Gastrocnemius medialis (tissue), 4 donors: ENCODE data around the gene PPEF1. TPM values are rescaled to one million over a fixed set of nuclear protein-coding genes. Genes with fewer than 3 reads are reported as not detected.

Experiments
- ATAC-seq, 2 donors: fragments of 150-250 bp; one replicate each; pipeline ENCODE4 v1.9.1; 2016
- DNase-seq, 2 donors: peaks; one replicate each; pipeline ENCODE4 v3.0.0-alpha.2; 2019
- H3K27ac ChIP-seq, 4 donors: fragments of 200-600 bp; sonication (generic); 1 replicate in 1 of 4; 2 replicates in 3 of 4; pipeline ENCODE4 v1.5.1; 2016 to 2018; ENCODE audit warnings: mild to moderate bottlenecking in 2 of 4, moderate library complexity in 1 of 4
- H3K27me3 ChIP-seq, 3 donors: fragments of 200-600 bp; sonication (generic) in 2 of 3; 1 replicate in 1 of 3; 2 replicates in 2 of 3; pipeline versions ENCODE4 v1.5.1 to v1.6.0; 2016 to 2019; ENCODE audit warnings: mild to moderate bottlenecking in 1 of 3, moderate library complexity in 1 of 3
- H3K36me3 ChIP-seq, 2 donors: fragments of 200-600 bp; sonication (generic) in 1 of 2; one replicate each; pipeline ENCODE4 v1.5.1; 2017 to 2018
- H3K4me1 ChIP-seq, 2 donors: fragments of 200-600 bp; sonication (generic) in 1 of 2; one replicate each; pipeline ENCODE4 v1.5.1; 2016 to 2017; ENCODE audit warnings: mild to moderate bottlenecking in 2 of 2
- H3K4me3 ChIP-seq, 4 donors: fragments of 200-600 bp; sonication (generic) in 3 of 4; 1 replicate in 1 of 4; 2 replicates in 3 of 4; pipeline ENCODE4 v1.5.1; 2016 to 2019; ENCODE audit warnings: mild to moderate bottlenecking in 2 of 4
- H3K9me3 ChIP-seq, 3 donors: fragments of 200-600 bp; sonication (generic) in 2 of 3; 1 replicate in 1 of 3; 2 replicates in 2 of 3; pipeline ENCODE4 v1.5.1; 2016 to 2019
- POLR2A ChIP-seq, 2 donors: fragments of 450-650 bp; IDR thresholded peaks; one replicate each; pipeline ENCODE4 v1.6.1; 2017; ENCODE audit warnings: antibody characterized with exemption in 2 of 2, mild to moderate bottlenecking in 2 of 2, moderate library complexity in 2 of 2
- in situ Hi-C, 4 donors: fragments of 200-750 bp; cut with MboI; loops; one replicate each; pipeline versions ENCODE4 v1.15.0 to v1.8.0; 2017; ENCODE audit warnings: low sequenced_read_pairs in 4 of 4
- intact Hi-C: fragments of 100-400 bp; cut with DNase I; formaldehyde crosslinking; loops from one replicate; pipeline ENCODE4 v1.15.1; 2023; ENCODE audit warnings: low total_unique reads
- total RNA-seq, 4 donors: library from RNA; depleted of rRNA; stranded (reverse); fragments of >200 nt; gene quantifications; one replicate each; pipeline versions ENCODE4 v1.1.0 to v1.2.3, GENCODE V29; 2016
- TF ChIP-seq, protein P1 (sequence below), 5 experiments: fragments of 450-650 bp in 3 of 5; fragments of 200-600 bp in 2 of 5; sonication (generic) in 2 of 5; IDR thresholded peaks in 4 of 5; conservative IDR thresholded peaks in 1 of 5; 1 replicate in 4 of 5; 2 replicates in 1 of 5; pipeline ENCODE4 v1.5.1; 2016 to 2019; ENCODE audit warnings: antibody characterized with exemption in 5 of 5, mild to moderate bottlenecking in 3 of 5, moderate library complexity in 3 of 5

Gene PPEF1
- total RNA-seq, 4 donors from 2014 or later: 1.8 TPM; not detected in 3

DNA sequence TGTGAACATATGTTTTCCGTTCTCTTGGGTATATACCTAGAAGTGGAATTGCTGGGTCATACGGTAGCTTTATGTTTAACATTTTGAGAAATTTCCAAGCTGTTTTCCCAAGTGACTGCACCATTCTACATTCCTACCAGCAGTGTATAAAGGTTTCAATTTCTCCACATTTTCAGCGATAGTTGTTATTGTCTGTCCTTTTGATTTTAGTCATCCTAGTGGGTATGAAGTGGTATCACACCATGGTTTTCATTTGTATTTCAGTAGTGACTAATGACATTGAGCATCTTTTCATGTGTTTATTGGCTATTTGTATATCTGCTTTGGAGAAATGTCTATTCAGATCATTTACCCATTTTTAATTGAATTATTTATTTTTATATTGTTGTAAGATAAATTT lies 2.4 kb downstream of the PPEF1 start:
- DNase-seq (no peak), ATAC-seq (no peak)
- Histone ChIP-seq H3K27ac (no peak overlapping the region), H3K9me3 (no peaks in the 10 kb centered on the region), H3K4me3 (no peak overlapping the region), H3K27me3 (no peaks in the 10 kb centered on the region), H3K4me1 (no peaks in the 10 kb centered on the region), H3K36me3 (no peaks in the 10 kb centered on the region)
- no peak for TF ChIP-seq POLR2A (IDR thresholded peaks at IDR 0.05)
- TF ChIP-seq, protein P1, sequence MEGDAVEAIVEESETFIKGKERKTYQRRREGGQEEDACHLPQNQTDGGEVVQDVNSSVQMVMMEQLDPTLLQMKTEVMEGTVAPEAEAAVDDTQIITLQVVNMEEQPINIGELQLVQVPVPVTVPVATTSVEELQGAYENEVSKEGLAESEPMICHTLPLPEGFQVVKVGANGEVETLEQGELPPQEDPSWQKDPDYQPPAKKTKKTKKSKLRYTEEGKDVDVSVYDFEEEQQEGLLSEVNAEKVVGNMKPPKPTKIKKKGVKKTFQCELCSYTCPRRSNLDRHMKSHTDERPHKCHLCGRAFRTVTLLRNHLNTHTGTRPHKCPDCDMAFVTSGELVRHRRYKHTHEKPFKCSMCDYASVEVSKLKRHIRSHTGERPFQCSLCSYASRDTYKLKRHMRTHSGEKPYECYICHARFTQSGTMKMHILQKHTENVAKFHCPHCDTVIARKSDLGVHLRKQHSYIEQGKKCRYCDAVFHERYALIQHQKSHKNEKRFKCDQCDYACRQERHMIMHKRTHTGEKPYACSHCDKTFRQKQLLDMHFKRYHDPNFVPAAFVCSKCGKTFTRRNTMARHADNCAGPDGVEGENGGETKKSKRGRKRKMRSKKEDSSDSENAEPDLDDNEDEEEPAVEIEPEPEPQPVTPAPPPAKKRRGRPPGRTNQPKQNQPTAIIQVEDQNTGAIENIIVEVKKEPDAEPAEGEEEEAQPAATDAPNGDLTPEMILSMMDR (IDR thresholded peaks at IDR 0.05 in 4 of 5, conservative IDR thresholded peaks at IDR 0.05 in 1 of 5): no peak
- in situ Hi-C loops: no loop called here
- intact Hi-C loops: no loop called here

DNA sequence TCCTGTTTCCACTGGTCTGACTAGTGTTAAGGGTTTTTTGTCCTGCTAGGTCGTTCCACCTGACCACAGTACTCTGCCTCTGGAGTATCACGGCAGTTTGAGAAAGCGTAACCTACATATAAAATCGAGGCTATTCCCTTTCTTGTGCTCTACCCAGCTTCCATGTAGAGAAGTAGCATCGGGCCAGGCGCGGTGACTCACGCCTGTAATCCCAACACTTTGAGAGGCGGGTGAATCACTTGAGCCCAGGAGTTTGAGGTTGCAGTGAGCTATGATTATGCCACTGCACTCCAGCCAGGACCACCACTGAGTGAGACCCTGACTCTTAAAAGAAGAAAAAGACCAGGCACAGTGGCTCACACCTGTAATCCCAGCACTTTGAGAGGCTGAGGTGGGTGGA lies 7.5 kb downstream of the PPEF1 start:
- Histone ChIP-seq H3K9me3 (no peaks in the 10 kb centered on the region), H3K27ac (no peak overlapping the region), H3K4me1 (no peaks in the 10 kb centered on the region), H3K4me3 (no peak overlapping the region), H3K36me3 (no peaks in the 10 kb centered on the region), H3K27me3 (no peaks in the 10 kb centered on the region)
- DNase-seq (no peak), ATAC-seq (no peak)
- intact Hi-C loops: no loop called here
- in situ Hi-C loops: no loop called here
- TF ChIP-seq, protein P1 (IDR thresholded peaks at IDR 0.05 in 4 of 5, conservative IDR thresholded peaks at IDR 0.05 in 1 of 5): no peak

DNA sequence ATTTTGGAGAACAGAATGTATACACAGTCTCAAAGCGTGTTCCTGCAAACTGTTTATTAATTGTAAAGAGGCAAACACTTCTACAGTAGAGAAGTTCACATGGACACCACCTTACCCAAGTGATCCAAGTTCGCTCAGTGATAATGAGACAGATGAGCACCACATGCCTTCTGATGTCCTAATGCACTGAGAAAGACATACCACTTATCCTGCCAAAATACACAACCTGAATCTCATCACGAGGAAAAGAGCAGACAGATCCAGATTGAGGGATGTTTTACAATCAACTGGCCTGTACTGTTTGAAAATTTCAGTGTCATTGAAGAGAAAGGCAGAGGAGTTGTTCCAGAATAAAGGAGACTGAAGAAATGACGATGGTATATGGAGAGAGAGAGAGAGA lies 12.4 kb downstream of the PPEF1 start:
- Histone ChIP-seq H3K27me3 (no peaks in the 10 kb centered on the region), H3K36me3 (no peaks in the 10 kb centered on the region), H3K27ac (no peak overlapping the region), H3K4me1 (no peaks in the 10 kb centered on the region), H3K4me3 (no peak overlapping the region), H3K9me3 (no peaks in the 10 kb centered on the region)
- ATAC-seq: no peak
- in situ Hi-C loops: no loop called here
- no peak for TF ChIP-seq POLR2A (IDR thresholded peaks at IDR 0.05)
- TF ChIP-seq, protein P1 (IDR thresholded peaks at IDR 0.05 in 4 of 5, conservative IDR thresholded peaks at IDR 0.05 in 1 of 5): no peak
- DNase-seq: no peak
- intact Hi-C loops: loop anchor here (2.0 kb wide), 1 partner anchor 21 kb away; no protein-coding TSS in a partner anchor

DNA sequence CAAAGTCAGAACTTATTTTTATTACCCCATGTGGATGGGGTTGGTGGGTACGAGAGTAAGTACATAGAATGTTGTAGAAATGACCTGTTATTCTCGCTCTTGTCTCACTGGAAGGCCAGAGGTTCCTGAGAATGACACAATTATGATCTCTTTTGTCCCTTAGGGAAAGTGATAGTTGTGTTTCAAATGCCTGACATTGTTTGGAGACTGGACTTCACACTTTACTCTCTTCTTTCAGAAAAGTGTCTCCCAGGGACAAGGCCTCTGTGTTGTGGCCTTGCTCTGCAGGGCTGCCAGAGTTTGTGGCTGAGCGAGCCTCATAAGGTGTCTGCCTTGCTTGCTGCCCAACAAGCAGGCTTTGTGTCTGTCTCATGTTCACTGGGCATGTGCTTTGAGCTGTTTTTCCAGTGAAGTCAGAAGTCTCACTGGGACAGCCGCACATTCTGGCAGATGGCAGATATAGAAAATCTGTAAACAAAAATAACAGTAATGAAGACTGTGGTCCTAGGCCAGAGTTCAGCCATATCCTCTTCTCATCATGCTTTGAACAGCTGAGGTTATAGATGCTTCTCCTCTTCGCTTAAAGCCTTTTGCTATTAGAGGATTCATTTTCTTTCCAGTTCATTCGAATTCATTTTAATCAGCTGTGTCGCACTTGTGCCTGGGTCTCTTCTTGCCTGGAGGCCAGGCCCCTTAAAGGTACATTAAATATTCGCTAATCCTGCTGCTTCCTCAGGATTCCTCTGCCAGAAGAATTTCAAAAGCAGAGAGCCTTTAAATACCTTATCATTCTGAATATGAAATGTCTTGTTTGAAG lies 14.4 kb downstream of the PPEF1 start:
- no peaks in the 10 kb centered on the region for H3K9me3 ChIP-seq
- in situ Hi-C loops: no loop called here
- H3K27ac ChIP-seq: peak overlapping the region; percentile 33 to 60 (median 48)
- H3K4me3 ChIP-seq: no peak overlapping the region
- ATAC-seq: peak in 1 of 2 donors; percentile 78
- intact Hi-C loops: loop anchor here (2.0 kb wide), 1 partner anchor 23 kb away; no protein-coding TSS in a partner anchor
- TF ChIP-seq POLR2A (IDR thresholded peaks at IDR 0.05): no peak
- TF ChIP-seq, protein P1 (IDR thresholded peaks at IDR 0.05 in 4 of 5, conservative IDR thresholded peaks at IDR 0.05 in 1 of 5): no peak
- H3K36me3 ChIP-seq: no peaks in the 10 kb centered on the region
- DNase-seq: peak in 1 of 2 donors; percentile 4
- H3K27me3 ChIP-seq: no peaks in the 10 kb centered on the region
- H3K4me1 ChIP-seq: no peaks in the 10 kb centered on the region
